ENCODE measurements around the gene RESP18.
"Not testable (repeated sequence)": the region's sequence is repeated elsewhere in the genome, so short reads cannot be mapped to it uniquely, and the experiment has no call there.

RESP18 gene

GRCh38 chr2:219325136-219325535 is 7.4 kb downstream of the RESP18 start:
- DNase-seq: no peak

GRCh38 chr2:219323434-219323833 is 9.1 kb downstream of the RESP18 start:
- DNase-seq: no peak

GRCh38 chr2:219314804-219315468 is 17.6 kb downstream of the RESP18 start:
- no peak for DNase-seq

- DNase-seq: not testable (repeated sequence)
Observed at GRCh38 chr2:219312683-219313263, 19.8 kb downstream of the RESP18 start.

GRCh38 chr2:219309278-219309677 is 23.3 kb downstream of the RESP18 start, which contains the start of gene PTPRN:
TSS of gene PTPRN (minus strand) at chr2:219309401. CDS start at chr2:219309332, 69 bp downstream.
- DNase-seq: no peak

- peak; percentile 31 to 47 (median 42) for DNase-seq
Observed at GRCh38 chr2:219308142-219309101, 24.1 kb downstream of the RESP18 start.

- no peak for DNase-seq
Observed at GRCh38 chr2:219306047-219306446, 26.5 kb downstream of the RESP18 start.

- DNase-seq: no peak
Observed at GRCh38 chr2:219304223-219304622, 28.3 kb downstream of the RESP18 start.

GRCh38 chr2:219302412-219302968 is 30.1 kb downstream of the RESP18 start:
- no peak for DNase-seq

- no peak for DNase-seq
Observed at GRCh38 chr2:219300022-219300421, 32.5 kb downstream of the RESP18 start.

- DNase-seq: no peak
Observed at GRCh38 chr2:219299372-219299760, 33.2 kb downstream of the RESP18 start.

GRCh38 chr2:219298759-219299371 is 33.7 kb downstream of the RESP18 start:
- peak; percentile 70 to 90 (median 78) for DNase-seq

GRCh38 chr2:219297766-219298456 is 34.6 kb downstream of the RESP18 start:
- no peak for DNase-seq

GRCh38 chr2:219296631-219297391 is 35.7 kb downstream of the RESP18 start:
- DNase-seq: no peak

GRCh38 chr2:219296142-219296541 is 36.4 kb downstream of the RESP18 start:
- DNase-seq: no peak

- peak; percentile 73 to 83 (median 82) for DNase-seq
Observed at GRCh38 chr2:219294356-219295351, 37.9 kb downstream of the RESP18 start.

- DNase-seq: no peak
Observed at GRCh38 chr2:219293736-219294231, 38.8 kb downstream of the RESP18 start.

GRCh38 chr2:219292616-219293015 is 39.9 kb downstream of the RESP18 start:
- DNase-seq: no peak

- no peak for DNase-seq
Observed at GRCh38 chr2:219291910-219292490, 40.5 kb downstream of the RESP18 start.

Measured in activated CD4-positive, CD25-positive, alpha-beta regulatory T cell (primary cell).